HepG2 (cell line): ENCODE data around the gene CTU2. TPM values are rescaled to one million over a fixed set of nuclear protein-coding genes. Genes with fewer than 3 reads are reported as not detected.

ENCODE experiments used
- ATAC-seq: fragments of 200-7000 bp; cut with Tn5 transposase; 3 replicates; pipeline ENCODE4 v1.9.1; 2020; ENCODE audit warnings: mild to moderate bottlenecking, moderate library complexity
- BruUV-seq: library from RNA; stranded (reverse); fragments of 400-500 nt; replicated peaks from 2 replicates; lab custom pipeline; 2021; lab: Mats Ljungman, UMichigan
- CTCF ChIA-PET: fragments of 300-600 bp; formaldehyde crosslinking; extraction: SDS; loops from one replicate; lab custom pipeline; 2021; ENCODE audit warnings: low total read pairs, inconsistent platforms, low intra/inter-chr PET ratio; lab: Yijun Ruan, JAX
- POLR2A ChIA-PET: fragments of 350-600 bp; sonication (Branson Sonifier 250); formaldehyde crosslinking; loops from one replicate; lab custom pipeline; 2020; ENCODE audit warnings: antibody characterized with exemption, inconsistent platforms; lab: Yijun Ruan, JAX
- DNase-seq: peaks from one replicate; pipeline ENCODE4 v3.0.0-alpha.2; 2015; ENCODE audit warnings: low spot score
- FAIRE-seq: peaks from 3 replicates; lab custom pipeline; 2011; peaks lifted over from hg19 to GRCh38; lab: Jason Lieb, UNC
- H2AFZ ChIP-seq: one replicate; pipeline ENCODE4 v1.6.1; 2011; ENCODE audit warnings: low read length, inconsistent platforms
- H3K27ac ChIP-seq: fragments of 300-600 bp; 3 replicates; pipeline ENCODE4 v1.8.0; 2011; ENCODE audit warnings: mixed run types, mild to moderate bottlenecking, mixed read lengths, low read length, inconsistent platforms; ENCODE audit not compliant: insufficient read depth; ENCODE audit errors: extremely low read length
- H3K27me3 ChIP-seq, 2 experiments: fragments of 200-600 bp in 1 of 2; 2 replicates in 1 of 2; 3 replicates in 1 of 2; pipeline versions ENCODE4 v1.6.0 to v1.8.0; 2011; ENCODE audit warnings: low read length in 2 of 2, mild to moderate bottlenecking in 2 of 2, moderate library complexity in 2 of 2, inconsistent platforms in 1 of 2; ENCODE audit not compliant: insufficient read depth in 2 of 2, control insufficient read depth in 1 of 2
- H3K36me3 ChIP-seq, 2 experiments: fragments of 200-600 bp in 1 of 2; replicated peaks in 1 of 2; 2 replicates in 1 of 2; 3 replicates in 1 of 2; pipeline versions ENCODE4 v1.5.1 to v1.8.0; 2011; ENCODE audit warnings: low read length in 2 of 2, inconsistent platforms in 1 of 2; ENCODE audit not compliant: insufficient read depth in 2 of 2, control insufficient read depth in 1 of 2
- H3K4me1 ChIP-seq: 2 replicates; pipeline ENCODE4 v1.5.1; 2012; ENCODE audit warnings: low read length, inconsistent platforms; ENCODE audit not compliant: insufficient read depth
- H3K4me2 ChIP-seq: 2 replicates; pipeline ENCODE4 v1.6.0; 2011; ENCODE audit warnings: low read depth, low read length, inconsistent platforms
- H3K4me3 ChIP-seq, 3 experiments: fragments of 200-600 bp in 1 of 3; sonication (generic), shearing (Covaris generic) in 1 of 3; replicated peaks in 1 of 3; 2 replicates each; pipeline ENCODE4 v1.5.1; 2011 to 2016; ENCODE audit warnings: low read length in 3 of 3, inconsistent platforms in 2 of 3, low read depth in 2 of 3, mild to moderate bottlenecking in 2 of 3, control low read depth in 1 of 3, mixed read lengths in 1 of 3; ENCODE audit not compliant: insufficient read depth in 1 of 3
- H3K79me2 ChIP-seq: one replicate; pipeline ENCODE4 v1.6.1; 2011; ENCODE audit warnings: low read length, inconsistent platforms; ENCODE audit not compliant: insufficient read depth
- H3K9ac ChIP-seq: 2 replicates; pipeline ENCODE4 v1.6.0; 2011; ENCODE audit warnings: mild to moderate bottlenecking, low read depth, low read length, inconsistent platforms; ENCODE audit not compliant: insufficient read depth
- H3K9me3 ChIP-seq: 2 replicates; pipeline ENCODE4 v1.5.1; 2012; ENCODE audit warnings: mild to moderate bottlenecking, low read length
- H4K20me1 ChIP-seq: 2 replicates; pipeline ENCODE4 v1.6.0; 2011; ENCODE audit warnings: inconsistent platforms, mild to moderate bottlenecking, low read length, moderate library complexity; ENCODE audit not compliant: insufficient read depth
- AGO2 ChIP-seq: fragments of 200-400 bp; formaldehyde crosslinking; optimal IDR thresholded peaks from 2 replicates; pipeline ENCODE3; 2017; ENCODE audit warnings: mild to moderate bottlenecking, low read depth, low read length, moderate library complexity
- AHR ChIP-seq: IDR thresholded peaks from 2 replicates; pipeline ENCODE4 v1.6.1; 2018; ENCODE audit warnings: missing genetic modification reagents, missing compliant biosample characterization
- NR1H2 ChIP-seq: sonication (generic); formaldehyde crosslinking; IDR thresholded peaks from 2 replicates; pipeline ENCODE4 v1.8.1; 2022; ENCODE audit warnings: low read depth, missing genetic modification reagents, borderline replicate concordance
- POLR2A ChIP-seq, 2 experiments: IDR thresholded peaks; 2 replicates each; pipeline ENCODE4 v1.6.1; 2011; ENCODE audit warnings: low read depth in 2 of 2, low read length in 2 of 2, mild to moderate bottlenecking in 1 of 2, moderate library complexity in 1 of 2; ENCODE audit not compliant: insufficient read depth in 1 of 2
- PRMT3 ChIP-seq: sonication (generic); formaldehyde crosslinking; IDR thresholded peaks from 2 replicates; pipeline ENCODE4 v1.8.1; 2022; ENCODE audit warnings: low read depth, mild to moderate bottlenecking, moderate library complexity, missing genetic modification reagents, borderline replicate concordance
- RBM22 ChIP-seq: fragments of 200-400 bp; formaldehyde crosslinking; optimal IDR thresholded peaks from 2 replicates; pipeline ENCODE3; 2017; ENCODE audit warnings: mild to moderate bottlenecking, low read length, moderate library complexity
- RFX5 ChIP-seq: IDR thresholded peaks from 2 replicates; pipeline ENCODE4 v1.6.1; 2011; ENCODE audit warnings: low read depth, low read length, improper control_type of control experiment
- ZC3H13 ChIP-seq: sonication (generic); formaldehyde crosslinking; IDR thresholded peaks from 2 replicates; pipeline ENCODE4 v1.8.1; 2023; ENCODE audit warnings: mild to moderate bottlenecking, missing genetic modification reagents, moderate library complexity
- ZFP36L2 ChIP-seq: sonication (generic); formaldehyde crosslinking; IDR thresholded peaks from 2 replicates; pipeline ENCODE4 v1.4.0; 2020; ENCODE audit warnings: missing genetic modification reagents
- ZNF207 ChIP-seq: fragments of 450-650 bp; IDR thresholded peaks from 2 replicates; pipeline ENCODE4 v1.6.1; 2016; ENCODE audit warnings: antibody characterized with exemption, borderline replicate concordance
- ZNF503 ChIP-seq: sonication (generic); formaldehyde crosslinking; IDR thresholded peaks from 2 replicates; pipeline ENCODE4 v1.4.0; 2020; ENCODE audit warnings: missing genetic modification reagents
- ZNF563 ChIP-seq: sonication (generic); formaldehyde crosslinking; IDR thresholded peaks from 2 replicates; pipeline ENCODE4 v1.8.0; 2022; ENCODE audit warnings: mild to moderate bottlenecking, moderate library complexity, missing genetic modification reagents
- ZNF589 ChIP-seq: sonication (generic); formaldehyde crosslinking; conservative IDR thresholded peaks from 2 replicates; pipeline ENCODE4 v1.8.0; 2022; ENCODE audit warnings: mild to moderate bottlenecking, moderate library complexity, missing genetic modification reagents
- ZNF761 ChIP-seq: sonication (generic); formaldehyde crosslinking; conservative IDR thresholded peaks from 2 replicates; pipeline ENCODE4 v1.4.0; 2020; ENCODE audit warnings: mild to moderate bottlenecking, missing genetic modification reagents
- WGBS: methylation state at CpG from one replicate; pipeline ENCODE4 v1.1.6; 2017; ENCODE audit warnings: low lambda C conversion rate; 5-methylcytosine and 5-hydroxymethylcytosine counted together
- in situ Hi-C: cut with HindIII; loops from 2 replicates; pipeline ENCODE4 v1.10.0; 2017; ENCODE audit warnings: low pct_unique_long_range_greater_than_20kb; ENCODE audit not compliant: extremely low pct_ligation_motif_present
- intact Hi-C: fragments of 100-400 bp; cut with micrococcal nuclease; formaldehyde crosslinking; loops from one replicate; pipeline ENCODE4 v1.10.0; 2022; ENCODE audit not compliant: unreplicated experiment
- polyA plus RNA-seq, 8 experiments: library from polyadenylated mRNA; depleted of rRNA in 3 of 8; stranded (reverse) in 7 of 8; unstranded in 1 of 8; fragments of >200 nt; fragmentation: Illumina TruSeq in 4 of 8; extraction: Trizol in 4 of 8; gene quantifications; 2 replicates each; pipeline versions ENCODE4 v1.2.1 to v1.2.3, GENCODE V29; 2011 to 2016; ENCODE audit warnings: low read depth in 4 of 8, missing spikeins in 1 of 8, mixed read lengths in 1 of 8; ENCODE audit not compliant: insufficient read depth in 1 of 8
- total RNA-seq, 5 experiments: library from RNA; depleted of rRNA; stranded (reverse); fragments of >200 nt; fragmentation: Illumina TruSeq; extraction: Trizol; gene quantifications; 2 replicates each; pipeline ENCODE4 v1.2.3, GENCODE V29; 2016; ENCODE audit warnings: low read depth in 1 of 5

The CTU2 gene
- total and polyA plus RNA-seq, 2 of the 13 experiments (the other 11 are each of a cell fraction or from before 2014, with no cell fraction given) = 13.3 to 21.9 TPM

DNA sequence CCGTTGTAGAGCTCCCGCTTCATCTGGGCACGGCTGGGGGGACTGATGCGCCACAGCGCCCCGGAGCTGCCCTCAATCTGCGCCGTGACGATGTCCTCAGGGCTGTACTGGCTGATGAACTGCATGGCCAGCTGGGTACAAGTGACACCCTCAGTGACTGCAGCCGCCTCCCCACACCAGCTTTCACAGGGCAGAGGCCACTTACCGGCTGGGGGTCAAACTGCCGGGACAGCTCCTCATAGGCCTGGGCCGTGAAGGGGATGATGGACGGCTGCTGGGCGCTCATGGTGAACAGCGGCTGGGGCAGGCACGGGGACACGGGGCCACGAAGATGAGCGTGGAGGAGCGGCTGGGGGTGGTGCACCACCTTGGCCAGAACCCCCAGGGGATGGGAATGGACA, 10.3 kb downstream of the CTU2 start:
- peaks cover 53 to 77% of the 10 kb centered on the region in 2 experiments; a peak in 4 of 5 replicates for H3K36me3 ChIP-seq
- no peak overlapping the region for H3K27ac ChIP-seq
- H3K9me3 ChIP-seq = no peaks in the 10 kb centered on the region
- ATAC-seq (no peak), DNase-seq (no peak), FAIRE-seq (no peak)
- TF ChIP-seq POLR2A (IDR thresholded peaks at IDR 0.05; ENCODE audit: insufficient read depth in 1 of 2, low read depth in 2 of 2, low read length in 2 of 2) = 0 out of 4 replicates have a peak, but pooled peaks of 1 of the 2 experiments have one; percentile 5
- no peak for TF ChIP-seq PRMT3
- 0 out of 2 replicates have a peak, but pooled peaks have one; percentile 48 for TF ChIP-seq ZC3H13
- peak; percentile 67 for TF ChIP-seq AGO2
- no peak for TF ChIP-seq ZNF761
- in situ Hi-C loops (no loop called here), intact Hi-C loops (no loop called here)
- 96% methylated on average over 19 of the region's 21 CpGs for WGBS
- H4K20me1 ChIP-seq = no peaks in the 10 kb centered on the region
- ChIA-PET POLR2A (no interaction called here), CTCF (no interaction called here)
- H3K4me1 ChIP-seq = no peaks in the 10 kb centered on the region
- no peak overlapping the region for H3K4me2 ChIP-seq
- no peak overlapping the region for H2AFZ ChIP-seq
- H3K4me3 ChIP-seq = no peak overlapping the region
- no peak overlapping the region for H3K9ac ChIP-seq
- no TSS peak for BruUV-seq
- H3K79me2 ChIP-seq = no peaks in the 10 kb centered on the region
- H3K27me3 ChIP-seq = no peaks in the 10 kb centered on the region

DNA sequence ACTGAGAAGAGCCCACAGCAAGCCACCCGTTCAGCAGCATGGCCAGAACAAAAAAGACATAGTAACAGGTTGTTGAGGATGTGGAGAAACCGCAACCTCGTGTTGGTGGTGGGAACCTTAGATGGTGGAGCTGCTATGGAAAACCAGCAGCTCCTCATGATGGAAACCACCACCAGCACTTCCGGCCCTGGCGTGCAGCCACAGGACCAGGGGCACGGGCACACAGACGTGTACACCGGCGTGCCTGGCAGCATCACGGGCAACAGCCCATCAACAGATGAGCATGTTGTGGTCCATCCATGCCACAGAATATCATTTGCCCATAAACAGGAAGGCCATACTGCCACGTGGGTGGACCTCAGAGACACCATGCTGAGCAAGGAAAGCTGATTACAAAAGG, 11.9 kb downstream of the CTU2 start:
- intact Hi-C loops (no loop called here), in situ Hi-C loops (no loop called here)
- ChIA-PET POLR2A (no interaction called here), CTCF (no interaction called here)
- Histone ChIP-seq H3K27me3 (no peaks in the 10 kb centered on the region), H2AFZ (no peak overlapping the region), H3K4me2 (no peak overlapping the region), H3K9ac (no peak overlapping the region), H3K27ac (no peak overlapping the region), H3K9me3 (no peaks in the 10 kb centered on the region), H3K36me3 (peaks cover 66 to 91% of the 10 kb centered on the region in 2 experiments; a peak in 4 of 5 replicates), H3K79me2 (no peaks in the 10 kb centered on the region), H3K4me3 (no peak overlapping the region), H3K4me1 (no peaks in the 10 kb centered on the region), H4K20me1 (no peaks in the 10 kb centered on the region)
- BruUV-seq = TSS peak; percentile 46
- no peak for TF ChIP-seq ZFP36L2 (CRISPR knock-in tag)
- peak; percentile 13 for TF ChIP-seq RBM22
- no peak for TF ChIP-seq NR1H2 (CRISPR knock-in tag)
- peak; percentile 49 for TF ChIP-seq AGO2
- TF ChIP-seq ZNF563 (CRISPR knock-in tag) = no peak
- TF ChIP-seq ZNF207 = no peak
- TF ChIP-seq AHR (CRISPR knock-in tag) = no peak
- TF ChIP-seq RFX5 = no peak
- TF ChIP-seq ZNF503 (CRISPR knock-in tag) = no peak
- TF ChIP-seq ZNF589 = 0 out of 2 replicates have a peak, but pooled peaks have one; percentile 24
- 98% methylated on average over 4 of the region's 11 CpGs for WGBS
- no peak for DNase-seq
- no peak for FAIRE-seq
- no peak for ATAC-seq
